ENCODE results near the gene MFSD8. TPM values are rescaled to one million over a fixed set of nuclear protein-coding genes. Genes with fewer than 3 reads are reported as not detected.
"Not testable (repeated sequence)": the region's sequence is repeated elsewhere in the genome, so short reads cannot be mapped to it uniquely, and the experiment has no call there.

MFSD8 gene
- total RNA-seq, 2 donors from 2014 or later: 8.3 to 10.7 TPM

- no peak overlapping the region for H3K27ac ChIP-seq
- peaks cover 0 to 6% of the 10 kb centered on the region in 2 donors for H3K9me3 ChIP-seq
- DNase-seq (ENCODE audit: low spot score): no peak
- TF ChIP-seq CTCF (IDR thresholded peaks at IDR 0.05): no peak
- H3K36me3 ChIP-seq: no peaks in the 10 kb centered on the region
- H3K27me3 ChIP-seq: no peaks in the 10 kb centered on the region
- H3K4me3 ChIP-seq: no peak overlapping the region
- H3K4me1 ChIP-seq: no peaks in the 10 kb centered on the region
Measured at GRCh38 chr4:127978930-127979329, 14.0 kb upstream of the MFSD8 start.

- Histone ChIP-seq H3K36me3 (no peaks in the 10 kb centered on the region), H3K4me3 (no peak overlapping the region), H3K4me1 (no peaks in the 10 kb centered on the region), H3K27ac (no peak overlapping the region), H3K27me3 (no peaks in the 10 kb centered on the region), H3K9me3 (peaks cover 0 to 6% of the 10 kb centered on the region in 2 donors)
- DNase-seq (ENCODE audit: low spot score): no peak
- no peak for TF ChIP-seq CTCF (IDR thresholded peaks at IDR 0.05)
Measured at GRCh38 chr4:127975121-127975770, 10.3 kb upstream of the MFSD8 start.

DNA sequence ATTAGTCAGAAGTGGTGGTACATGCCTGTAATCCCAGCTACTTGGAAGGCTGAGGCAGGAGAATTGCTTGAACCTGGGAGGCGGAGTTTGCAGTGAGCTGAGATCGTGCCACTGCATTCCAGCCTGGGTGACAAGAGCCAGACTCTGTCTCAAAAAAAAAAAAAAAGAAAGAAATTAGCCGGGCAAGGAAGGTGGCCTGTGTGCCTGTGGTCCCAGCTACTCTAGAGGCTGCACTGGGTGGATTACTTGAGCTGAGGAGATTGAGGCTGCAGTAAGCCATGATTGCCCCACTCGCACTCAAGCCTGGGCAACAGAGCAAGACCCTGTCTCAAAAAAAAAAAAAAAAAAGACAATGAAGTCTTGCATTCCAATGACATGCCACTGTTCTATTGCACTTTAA lies 6.0 kb upstream of the MFSD8 start:
- H3K27ac ChIP-seq; H3K36me3 ChIP-seq; H3K27me3 ChIP-seq; DNase-seq (ENCODE audit: low spot score); H3K4me3 ChIP-seq; H3K9me3 ChIP-seq: not testable (repeated sequence)
- peaks cover 0 to 19% of the 10 kb centered on the region in 2 donors for H3K4me1 ChIP-seq

GRCh38 chr4:127968586-127968985 lies 3.6 kb upstream of the MFSD8 start:
- Histone ChIP-seq H3K27me3 (no peaks in the 10 kb centered on the region), H3K9me3 (no peaks in the 10 kb centered on the region), H3K27ac (no peak overlapping the region), H3K36me3 (no peaks in the 10 kb centered on the region), H3K4me3 (no peak overlapping the region), H3K4me1 (peaks cover 0 to 25% of the 10 kb centered on the region in 2 donors)
- DNase-seq (ENCODE audit: low spot score): no peak
- no peak for TF ChIP-seq CTCF (IDR thresholded peaks at IDR 0.05)

- Histone ChIP-seq H3K27ac (no peak overlapping the region), H3K4me1 (peaks cover 0 to 25% of the 10 kb centered on the region in 2 donors), H3K27me3 (no peaks in the 10 kb centered on the region), H3K36me3 (no peaks in the 10 kb centered on the region), H3K4me3 (no peak overlapping the region), H3K9me3 (no peaks in the 10 kb centered on the region)
- DNase-seq (ENCODE audit: low spot score): no peak
- no peak for TF ChIP-seq CTCF (IDR thresholded peaks at IDR 0.05)
Measured at GRCh38 chr4:127967141-127967775, 2.3 kb upstream of the MFSD8 start.

DNA sequence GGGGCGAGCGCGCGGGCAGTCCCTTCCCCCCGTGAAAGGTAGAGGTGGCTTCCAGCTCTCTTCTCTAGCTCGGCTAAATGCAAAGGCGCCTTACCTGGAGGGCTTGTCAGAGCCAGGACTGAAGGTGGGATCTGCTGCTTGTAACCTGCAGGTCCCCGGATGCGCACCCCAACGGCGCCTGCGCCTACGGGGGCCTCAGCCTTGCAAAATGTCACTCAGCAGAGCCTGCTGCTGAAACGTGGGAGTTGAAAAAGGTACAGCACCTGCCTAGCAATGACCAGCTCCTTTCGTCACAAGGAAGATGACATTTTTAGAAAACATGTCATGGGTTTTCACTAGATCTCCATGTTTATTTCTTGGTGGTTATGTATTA lies 816 bp upstream of the MFSD8 start:
- Histone ChIP-seq H3K9me3 (no peaks in the 10 kb centered on the region), H3K4me1 (peaks cover 0 to 25% of the 10 kb centered on the region in 2 donors), H3K4me3 (peak overlapping the region; percentile 74 to 85), H3K27me3 (no peaks in the 10 kb centered on the region), H3K36me3 (no peaks in the 10 kb centered on the region), H3K27ac (peak overlapping the region; percentile 92 to 94)
- DNase-seq (ENCODE audit: low spot score): no peak
- no peak for TF ChIP-seq CTCF (IDR thresholded peaks at IDR 0.05)

DNA sequence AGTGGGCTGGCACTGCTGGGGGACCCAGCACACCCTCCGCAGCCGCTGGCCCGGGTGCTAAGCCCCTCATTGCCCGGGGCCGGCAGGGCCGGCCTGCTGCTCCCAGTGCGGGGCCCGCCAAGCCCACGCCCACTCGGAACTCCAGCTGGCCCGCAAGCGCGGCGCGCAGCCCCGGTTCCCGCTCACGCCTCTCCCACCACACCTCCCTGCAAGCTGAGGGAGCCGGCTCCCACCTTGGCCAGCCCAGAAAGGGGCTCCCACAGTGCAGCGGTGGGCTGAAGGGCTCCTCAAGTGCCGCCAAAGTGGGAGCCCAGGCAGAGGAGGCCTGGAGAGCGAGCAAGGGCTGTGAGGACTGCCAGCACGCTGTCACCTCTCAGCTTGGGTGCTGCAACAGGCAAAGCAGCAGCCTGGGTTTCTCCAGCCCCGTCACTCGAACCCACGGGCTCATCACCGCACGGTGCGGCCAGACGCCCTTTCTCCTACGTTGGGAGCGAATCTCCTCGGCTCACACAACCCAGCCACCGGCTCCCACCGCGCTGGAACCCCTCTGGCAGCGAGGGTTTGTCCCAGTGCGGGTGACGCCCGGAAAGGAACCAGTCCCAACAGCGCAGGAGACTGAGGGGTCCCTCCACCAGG lies 429 bp downstream of the MFSD8 start:
- H3K36me3 ChIP-seq; H3K27me3 ChIP-seq; H3K9me3 ChIP-seq; DNase-seq (ENCODE audit: low spot score): not testable (repeated sequence)
- H3K4me1 ChIP-seq: peaks cover 0 to 25% of the 10 kb centered on the region in 2 donors
- peak overlapping the region; percentile 74 to 85 for H3K4me3 ChIP-seq
- H3K27ac ChIP-seq: peak overlapping the region; percentile 92 to 94

- not testable (repeated sequence) for H3K27me3 ChIP-seq; DNase-seq (ENCODE audit: low spot score); H3K36me3 ChIP-seq; H3K9me3 ChIP-seq
- peaks cover 0 to 24% of the 10 kb centered on the region in 2 donors for H3K4me1 ChIP-seq
- H3K27ac ChIP-seq: peak overlapping the region; percentile 92 to 94
- peak overlapping the region; percentile 74 to 85 for H3K4me3 ChIP-seq
Measured at GRCh38 chr4:127963633-127964398, 1.2 kb downstream of the MFSD8 start.
